Hepatocyte (in vitro differentiated cells): ENCODE data around the gene ZFYVE27. TPM values are rescaled to one million over a fixed set of nuclear protein-coding genes. Genes with fewer than 3 reads are reported as not detected.

Experiments used
- DNase-seq: peaks from one replicate; pipeline ENCODE4 v3.0.0-alpha.2; 2016; ENCODE audit warnings: low spot score
- H2AFZ ChIP-seq: fragments of 200-600 bp; sonication (generic); 2 replicates; pipeline ENCODE4 v1.6.0; 2016; ENCODE audit warnings: antibody characterized with exemption, mild to moderate bottlenecking
- H3K27ac ChIP-seq: fragments of 200-600 bp; sonication (generic); 2 replicates; pipeline ENCODE4 v1.5.1; 2016; ENCODE audit warnings: mild to moderate bottlenecking
- H3K27me3 ChIP-seq: fragments of 200-600 bp; sonication (generic); 2 replicates; pipeline ENCODE4 v1.6.1; 2016
- H3K36me3 ChIP-seq: fragments of 200-600 bp; sonication (generic); replicated peaks from 2 replicates; pipeline ENCODE4 v1.5.1; 2016; ENCODE audit warnings: low read depth; ENCODE audit not compliant: insufficient read depth
- H3K4me1 ChIP-seq: fragments of 200-600 bp; sonication (generic); 2 replicates; pipeline ENCODE4 v1.5.1; 2016; ENCODE audit warnings: mild to moderate bottlenecking, moderate library complexity; ENCODE audit not compliant: insufficient read depth
- H3K4me2 ChIP-seq: fragments of 200-600 bp; sonication (generic); 2 replicates; pipeline ENCODE4 v1.6.0; 2016
- H3K4me3 ChIP-seq: fragments of 200-600 bp; sonication (generic); 2 replicates; pipeline ENCODE4 v1.5.1; 2016; ENCODE audit warnings: mild to moderate bottlenecking
- H3K79me2 ChIP-seq: fragments of 200-600 bp; sonication (generic); 2 replicates; pipeline ENCODE4 v1.6.0; 2017; ENCODE audit warnings: mild to moderate bottlenecking
- H3K9me2 ChIP-seq: fragments of 200-600 bp; sonication (generic); replicated peaks from 2 replicates; pipeline ENCODE4 v1.6.0; 2017; ENCODE audit warnings: mild to moderate bottlenecking; ENCODE audit not compliant: insufficient read depth
- H3K9me3 ChIP-seq: fragments of 200-600 bp; sonication (generic); 2 replicates; pipeline ENCODE4 v1.5.1; 2016; ENCODE audit warnings: low read depth, mild to moderate bottlenecking
- H4K20me1 ChIP-seq: fragments of 200-600 bp; sonication (generic); 2 replicates; pipeline ENCODE4 v1.6.0; 2016; ENCODE audit warnings: mild to moderate bottlenecking; ENCODE audit not compliant: insufficient read depth, poor library complexity, severe bottlenecking
- CTCF ChIP-seq: fragments of 200-600 bp; sonication (generic); IDR thresholded peaks from 2 replicates; pipeline ENCODE4 v1.5.1; 2016; ENCODE audit warnings: antibody characterized with exemption, mild to moderate bottlenecking; ENCODE audit not compliant: poor library complexity
- EZH2 ChIP-seq: fragments of 200-600 bp; sonication (generic); IDR thresholded peaks from 2 replicates; pipeline ENCODE4 v1.6.1; 2016; ENCODE audit warnings: antibody characterized with exemption, mild to moderate bottlenecking, borderline replicate concordance
- EZH2phosphoT487 ChIP-seq: fragments of 200-600 bp; sonication (generic); IDR thresholded peaks from one replicate; pipeline ENCODE4 v1.6.1; 2018; ENCODE audit warnings: antibody characterized with exemption, mild to moderate bottlenecking, low read depth, moderate library complexity; ENCODE audit not compliant: unreplicated experiment, severe bottlenecking
- WGBS: methylation state at CpG from one replicate; pipeline ENCODE4 v1.1.6; 2016; ENCODE audit warnings: low lambda C conversion rate; ENCODE audit errors: missing lambda C conversion rate; 5-methylcytosine and 5-hydroxymethylcytosine counted together
- polyA plus RNA-seq: library from polyadenylated mRNA; unstranded; fragments of >200 nt; fragmentation: Nextera tagmentation; extraction: Ambion mirVana; gene quantifications from 2 replicates; pipeline ENCODE4 v1.2.1, GENCODE V29; 2016
- total RNA-seq: library from RNA; depleted of rRNA; stranded (reverse); fragments of >200 nt; gene quantifications from 2 replicates; pipeline ENCODE4 v1.2.3, GENCODE V29; 2014

Gene ZFYVE27
- total and polyA plus RNA-seq, 2 experiments from 2014 or later, result 24.9 to 30.3 TPM

- WGBS, result 73% methylated on average over 2 of the region's 2 CpGs
- no peaks in the 10 kb centered on the region for H3K9me3 ChIP-seq
- H3K9me2 ChIP-seq, result no peaks in the 10 kb centered on the region
- DNase-seq, result no peak
- no peak overlapping the region for H2AFZ ChIP-seq
- H3K36me3 ChIP-seq, result no peaks in the 10 kb centered on the region
- peaks cover 8% of the 10 kb centered on the region for H3K4me1 ChIP-seq
- no peak overlapping the region for H3K27ac ChIP-seq
- H3K27me3 ChIP-seq, result no peaks in the 10 kb centered on the region
- TF ChIP-seq EZH2, result no peak
- no peak for TF ChIP-seq CTCF
- no peak for TF ChIP-seq EZH2phosphoT487
- no peak overlapping the region for H3K4me3 ChIP-seq
- H3K4me2 ChIP-seq, result no peak overlapping the region
- H3K79me2 ChIP-seq, result peaks cover 63% of the 10 kb centered on the region
- H4K20me1 ChIP-seq, result peaks cover 26% of the 10 kb centered on the region
Observed at GRCh38 chr10:97740613-97741012, 3.7 kb downstream of the ZFYVE27 start.

GRCh38 chr10:97743169-97743943 lies 6.4 kb downstream of the ZFYVE27 start:
- Histone ChIP-seq H3K27me3 (no peaks in the 10 kb centered on the region), H3K9me3 (no peaks in the 10 kb centered on the region), H4K20me1 (peaks cover 26% of the 10 kb centered on the region), H2AFZ (no peak overlapping the region), H3K27ac (no peak overlapping the region), H3K4me2 (no peak overlapping the region), H3K79me2 (peaks cover 56% of the 10 kb centered on the region), H3K36me3 (no peaks in the 10 kb centered on the region), H3K4me3 (no peak overlapping the region), H3K4me1 (peaks cover 2% of the 10 kb centered on the region), H3K9me2 (no peaks in the 10 kb centered on the region)
- 83% methylated on average over 10 of the region's 10 CpGs for whole genome bisulfite sequencing
- TF ChIP-seq EZH2phosphoT487, result no peak
- TF ChIP-seq EZH2, result no peak
- TF ChIP-seq CTCF, result no peak
- no peak for DNase-seq

- Histone ChIP-seq H3K79me2 (peaks cover 45% of the 10 kb centered on the region), H3K4me2 (no peak overlapping the region), H2AFZ (no peak overlapping the region), H3K4me3 (no peak overlapping the region), H3K4me1 (no peaks in the 10 kb centered on the region), H3K27me3 (no peaks in the 10 kb centered on the region), H3K27ac (no peak overlapping the region), H4K20me1 (peaks cover 26% of the 10 kb centered on the region), H3K9me2 (no peaks in the 10 kb centered on the region), H3K9me3 (no peaks in the 10 kb centered on the region), H3K36me3 (no peaks in the 10 kb centered on the region)
- WGBS, result 92% methylated on average over 15 of the region's 15 CpGs
- DNase-seq, result no peak
- TF ChIP-seq EZH2phosphoT487 (no peak), CTCF (no peak), EZH2 (no peak)
Observed at GRCh38 chr10:97744405-97745035, 7.6 kb downstream of the ZFYVE27 start.
